Raji (cell line): ENCODE measurements around the gene ADAMTS7.

Experiments
- POLR2A ChIP-seq: IDR thresholded peaks from 2 replicates; pipeline ENCODE4 v1.6.1; 2011; ENCODE audit warnings: low read depth, low read length, control low read depth; ENCODE audit not compliant: insufficient read depth

ADAMTS7 gene

GRCh38 chr15:78761475-78761874 is 49.8 kb downstream of the ADAMTS7 start:
- peak; percentile 59 for TF ChIP-seq POLR2A

GRCh38 chr15:78761020-78761419 is 50.2 kb downstream of the ADAMTS7 start:
- no peak for TF ChIP-seq POLR2A

- no peak for TF ChIP-seq POLR2A
These were observed 53.7 kb downstream of the ADAMTS7 start for GRCh38 chr15:78757636-78757905.

- TF ChIP-seq POLR2A: peak; percentile 47; the same call in 1 of the 2 replicates
These were observed 54.3 kb downstream of the ADAMTS7 start for GRCh38 chr15:78756781-78757635.

GRCh38 chr15:78752492-78753358 is 58.5 kb downstream of the ADAMTS7 start:
- TF ChIP-seq POLR2A: no peak

- TF ChIP-seq POLR2A: no peak
These were observed 59.7 kb downstream of the ADAMTS7 start for GRCh38 chr15:78751602-78751979.

GRCh38 chr15:78750566-78750965 is 60.7 kb downstream of the ADAMTS7 start:
- TF ChIP-seq POLR2A: no peak

- no peak for TF ChIP-seq POLR2A
These were observed 61.4 kb downstream of the ADAMTS7 start for GRCh38 chr15:78749831-78750230.

- TF ChIP-seq POLR2A: no peak
These were observed 70.4 kb downstream of the ADAMTS7 start for GRCh38 chr15:78740904-78741274.

GRCh38 chr15:78739996-78740903 is 71.0 kb downstream of the ADAMTS7 start:
- no peak for TF ChIP-seq POLR2A

GRCh38 chr15:78739206-78739605 is 72.1 kb downstream of the ADAMTS7 start:
- TF ChIP-seq POLR2A: no peak

- no peak for TF ChIP-seq POLR2A
These were observed 74.0 kb downstream of the ADAMTS7 start for GRCh38 chr15:78737187-78737820.

- no peak for TF ChIP-seq POLR2A
These were observed 76.7 kb downstream of the ADAMTS7 start for GRCh38 chr15:78734451-78735064.

- no peak for TF ChIP-seq POLR2A
These were observed 78.6 kb downstream of the ADAMTS7 start for GRCh38 chr15:78732634-78733033.

- TF ChIP-seq POLR2A: no peak
These were observed 80.3 kb downstream of the ADAMTS7 start for GRCh38 chr15:78730955-78731354.

- TF ChIP-seq POLR2A: no peak
These were observed 83.7 kb downstream of the ADAMTS7 start for GRCh38 chr15:78727561-78727960.
